Mucosa of rectum (tissue), 2 donors: ENCODE measurements around the gene ADGRL3.

Experiments
- H3K27ac ChIP-seq, 2 donors: one replicate each; pipeline ENCODE4 v1.7.0; 2013; ENCODE audit warnings: inconsistent platforms in 2 of 2, low read depth in 2 of 2, low read length in 2 of 2
- H3K27me3 ChIP-seq, 2 donors: one replicate each; pipeline ENCODE4 v1.7.0; 2013; ENCODE audit warnings: low read length in 2 of 2; ENCODE audit not compliant: control insufficient read depth in 2 of 2, insufficient read depth in 2 of 2
- H3K36me3 ChIP-seq, 2 donors: one replicate each; pipeline ENCODE4 v1.7.0; 2013; ENCODE audit warnings: low read length in 2 of 2; ENCODE audit not compliant: control insufficient read depth in 2 of 2, insufficient read depth in 2 of 2
- H3K4me1 ChIP-seq, 2 donors: one replicate each; pipeline ENCODE4 v1.7.0; 2013; ENCODE audit warnings: low read length in 2 of 2, mild to moderate bottlenecking in 1 of 2; ENCODE audit not compliant: control insufficient read depth in 2 of 2, insufficient read depth in 2 of 2
- H3K4me3 ChIP-seq, 2 donors: one replicate each; pipeline ENCODE4 v1.7.0; 2013; ENCODE audit warnings: low read length in 2 of 2
- H3K9ac ChIP-seq, 2 donors: one replicate each; pipeline ENCODE4 v1.7.0; 2013; ENCODE audit warnings: low read length in 2 of 2, low read depth in 1 of 2, mild to moderate bottlenecking in 1 of 2
- H3K9me3 ChIP-seq, 2 donors: one replicate each; pipeline ENCODE4 v1.7.0; 2013; ENCODE audit warnings: low read length in 2 of 2; ENCODE audit not compliant: control insufficient read depth in 2 of 2
- donor health status: healthy.
- donor health status: Normal muscosa, but diverticular disease.

ADGRL3 gene

GRCh38 chr4:61462451-61463326 is 262.6 kb downstream of the ADGRL3 start:
- H3K9me3 ChIP-seq, result no peaks in the 10 kb centered on the region
- no peaks in the 10 kb centered on the region for H3K27me3 ChIP-seq
- H3K27ac ChIP-seq, result no peak overlapping the region
- H3K36me3 ChIP-seq, result no peaks in the 10 kb centered on the region
- H3K9ac ChIP-seq, result no peak overlapping the region
- no peaks in the 10 kb centered on the region for H3K4me1 ChIP-seq
- no peak overlapping the region for H3K4me3 ChIP-seq

DNA sequence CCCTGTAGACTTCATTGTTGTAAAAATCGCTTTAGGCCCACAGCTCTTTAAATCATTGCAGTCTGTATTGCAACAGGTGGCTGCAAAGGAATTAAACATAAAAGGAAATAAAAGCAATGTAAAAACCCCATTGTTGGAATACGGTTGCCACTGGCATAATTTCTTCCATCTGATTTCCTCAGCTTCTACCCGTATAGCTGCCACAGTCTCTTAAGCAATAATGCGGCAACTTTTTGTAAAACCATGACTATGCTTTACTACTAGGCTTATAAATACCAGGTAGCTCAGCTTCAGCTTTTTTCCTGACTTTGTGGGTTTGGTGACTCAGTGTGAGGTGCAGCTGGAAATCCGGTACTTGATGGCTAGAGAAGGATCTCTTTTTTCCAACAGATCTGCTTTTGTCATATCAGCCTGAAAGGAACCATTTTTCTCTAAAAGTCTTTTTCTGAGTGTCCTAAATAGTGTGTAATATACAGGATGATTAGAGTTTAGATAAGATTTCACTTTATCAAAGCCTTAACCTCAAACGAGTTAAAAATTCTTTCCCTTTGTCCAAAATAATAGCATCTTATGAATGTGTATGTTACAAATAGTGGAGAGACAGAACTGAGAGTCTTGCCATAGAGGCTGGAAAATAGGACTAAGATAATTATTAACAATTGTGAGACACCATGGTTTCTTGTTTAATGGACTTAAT is 268.0 kb downstream of the ADGRL3 start:
- Histone ChIP-seq H3K9ac (no peak overlapping the region), H3K4me3 (no peak overlapping the region), H3K27ac (no peak overlapping the region), H3K27me3 (no peaks in the 10 kb centered on the region), H3K4me1 (no peaks in the 10 kb centered on the region), H3K9me3 (no peaks in the 10 kb centered on the region), H3K36me3 (no peaks in the 10 kb centered on the region)

DNA sequence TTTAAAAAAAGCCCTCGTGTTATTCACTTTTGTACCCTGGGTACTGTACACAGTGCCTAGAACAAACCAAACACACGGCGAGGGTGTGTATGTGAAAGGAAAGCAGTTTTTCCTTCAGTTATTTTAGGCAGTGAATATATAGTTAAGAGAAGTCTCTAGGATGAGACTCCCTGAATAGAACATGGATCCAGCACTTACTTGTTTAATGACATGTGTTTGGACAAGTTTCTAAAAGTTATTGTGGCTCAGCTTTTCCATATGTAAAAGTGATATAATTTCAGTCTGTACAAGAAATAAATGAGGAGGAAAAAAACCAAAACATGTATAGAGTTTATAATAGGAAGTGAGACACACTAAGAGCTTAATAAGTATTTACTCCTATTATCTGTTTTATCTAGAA is 273.2 kb downstream of the ADGRL3 start:
- Histone ChIP-seq H3K4me1 (no peaks in the 10 kb centered on the region), H3K9me3 (no peaks in the 10 kb centered on the region), H3K36me3 (no peaks in the 10 kb centered on the region), H3K27me3 (no peaks in the 10 kb centered on the region), H3K9ac (no peak overlapping the region), H3K4me3 (no peak overlapping the region), H3K27ac (no peak overlapping the region)

- H3K4me3 ChIP-seq, result no peak overlapping the region
- no peaks in the 10 kb centered on the region for H3K9me3 ChIP-seq
- no peaks in the 10 kb centered on the region for H3K27me3 ChIP-seq
- H3K9ac ChIP-seq, result no peak overlapping the region
- no peaks in the 10 kb centered on the region for H3K36me3 ChIP-seq
- H3K27ac ChIP-seq, result no peak overlapping the region
- no peaks in the 10 kb centered on the region for H3K4me1 ChIP-seq
These were observed 278.2 kb downstream of the ADGRL3 start for GRCh38 chr4:61478340-61478739.

DNA sequence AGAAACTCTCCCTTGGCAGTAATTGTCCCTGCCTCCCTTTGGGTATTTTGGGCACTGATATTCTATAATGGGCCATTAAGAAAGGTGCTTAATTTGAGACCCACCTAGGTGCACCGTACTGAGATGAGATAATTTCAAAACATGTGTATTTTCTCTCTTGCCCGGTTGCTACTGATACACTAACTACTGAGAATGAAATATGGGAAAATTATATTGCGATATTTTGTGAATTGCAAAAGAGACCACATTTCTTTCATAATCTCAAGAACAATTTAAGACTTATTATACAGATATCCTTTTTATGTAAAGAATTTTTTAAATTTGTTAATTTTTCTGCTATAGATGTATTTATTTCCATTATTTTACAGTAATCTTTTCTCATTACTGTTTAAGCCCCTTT is 284.9 kb downstream of the ADGRL3 start:
- Histone ChIP-seq H3K27ac (no peak overlapping the region), H3K4me3 (no peak overlapping the region), H3K27me3 (no peaks in the 10 kb centered on the region), H3K9ac (no peak overlapping the region), H3K9me3 (no peaks in the 10 kb centered on the region), H3K4me1 (no peaks in the 10 kb centered on the region), H3K36me3 (no peaks in the 10 kb centered on the region)

DNA sequence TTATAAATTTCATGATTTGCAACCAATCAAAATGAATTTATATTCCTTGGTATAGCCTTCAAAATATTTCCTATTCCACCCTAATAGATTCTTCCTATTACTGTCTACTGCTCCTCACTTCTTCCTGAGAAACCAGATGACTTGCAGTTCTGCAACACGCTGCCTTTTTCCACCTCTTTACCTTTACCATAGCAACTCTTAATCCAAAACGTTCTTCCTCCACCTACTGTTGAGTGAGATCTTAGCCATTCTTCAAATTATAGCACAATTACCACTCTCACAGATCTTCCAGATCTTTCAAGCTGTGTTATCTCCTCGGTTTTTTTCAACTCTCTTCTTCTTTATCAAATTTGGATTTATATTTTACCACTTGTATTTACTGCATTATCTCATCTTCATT is 289.8 kb downstream of the ADGRL3 start:
- no peaks in the 10 kb centered on the region for H3K27me3 ChIP-seq
- H3K4me3 ChIP-seq, result no peak overlapping the region
- no peak overlapping the region for H3K27ac ChIP-seq
- H3K36me3 ChIP-seq, result no peaks in the 10 kb centered on the region
- no peaks in the 10 kb centered on the region for H3K9me3 ChIP-seq
- no peaks in the 10 kb centered on the region for H3K4me1 ChIP-seq
- H3K9ac ChIP-seq, result no peak overlapping the region

DNA sequence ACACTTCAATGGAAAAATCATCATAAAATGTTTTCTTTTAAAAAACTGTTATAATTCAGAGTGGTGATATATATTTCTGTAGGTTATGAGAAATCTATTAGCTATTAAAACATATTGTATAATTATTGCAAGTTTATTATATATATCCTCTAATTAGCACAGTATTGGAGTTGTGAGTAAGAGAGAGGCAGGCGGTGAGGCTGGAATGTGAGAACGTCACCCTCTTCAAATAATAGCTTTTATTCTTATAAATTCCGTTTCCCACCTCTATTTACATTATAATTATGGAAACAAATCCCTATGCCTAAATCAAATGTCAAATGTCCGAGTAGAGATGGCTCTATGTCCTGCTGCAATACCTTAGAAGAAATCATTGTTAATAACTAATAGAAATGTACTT is 292.9 kb downstream of the ADGRL3 start:
- Histone ChIP-seq H3K36me3 (no peaks in the 10 kb centered on the region), H3K9me3 (no peaks in the 10 kb centered on the region), H3K4me3 (no peak overlapping the region), H3K4me1 (no peaks in the 10 kb centered on the region), H3K27ac (no peak overlapping the region), H3K9ac (no peak overlapping the region), H3K27me3 (no peaks in the 10 kb centered on the region)

DNA sequence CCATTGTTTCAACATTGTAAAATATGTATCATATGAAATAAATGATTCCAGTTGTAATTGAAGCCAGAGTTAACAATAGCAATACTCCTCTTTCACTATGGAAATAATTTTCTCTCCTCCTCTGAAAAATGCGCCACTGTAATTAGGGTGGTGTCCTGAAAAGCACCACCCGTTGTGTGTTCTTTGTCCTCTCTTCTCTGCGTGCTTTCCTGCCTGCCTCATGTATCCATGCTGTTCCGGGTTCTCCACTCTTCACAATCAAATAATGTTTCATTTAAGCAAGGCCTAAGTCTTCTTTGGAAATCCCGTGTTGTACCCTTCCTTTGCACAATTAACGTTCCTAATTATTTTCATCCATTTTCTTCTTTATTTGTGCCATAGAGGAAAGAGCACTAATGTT is 293.3 kb downstream of the ADGRL3 start:
- H3K36me3 ChIP-seq, result no peaks in the 10 kb centered on the region
- no peaks in the 10 kb centered on the region for H3K9me3 ChIP-seq
- no peak overlapping the region for H3K4me3 ChIP-seq
- no peak overlapping the region for H3K27ac ChIP-seq
- no peak overlapping the region for H3K9ac ChIP-seq
- H3K4me1 ChIP-seq, result no peaks in the 10 kb centered on the region
- no peaks in the 10 kb centered on the region for H3K27me3 ChIP-seq

GRCh38 chr4:61500883-61501282 is 300.8 kb downstream of the ADGRL3 start:
- no peak overlapping the region for H3K9ac ChIP-seq
- H3K27me3 ChIP-seq, result no peaks in the 10 kb centered on the region
- H3K4me3 ChIP-seq, result no peak overlapping the region
- H3K36me3 ChIP-seq, result no peaks in the 10 kb centered on the region
- no peaks in the 10 kb centered on the region for H3K4me1 ChIP-seq
- no peak overlapping the region for H3K27ac ChIP-seq
- no peaks in the 10 kb centered on the region for H3K9me3 ChIP-seq

GRCh38 chr4:61501812-61502211 is 301.7 kb downstream of the ADGRL3 start:
- no peak overlapping the region for H3K9ac ChIP-seq
- no peak overlapping the region for H3K27ac ChIP-seq
- H3K36me3 ChIP-seq, result no peaks in the 10 kb centered on the region
- H3K27me3 ChIP-seq, result no peaks in the 10 kb centered on the region
- no peaks in the 10 kb centered on the region for H3K9me3 ChIP-seq
- no peak overlapping the region for H3K4me3 ChIP-seq
- no peaks in the 10 kb centered on the region for H3K4me1 ChIP-seq
